Skeletal muscle satellite cell (primary cell): ENCODE data around the gene TMEM266.

Source experiments
- H3K27me3 ChIP-seq: 2 replicates; pipeline ENCODE4 v1.7.0; 2013; ENCODE audit warnings: low read length; ENCODE audit not compliant: control insufficient read depth, insufficient read depth
- H3K36me3 ChIP-seq: 2 replicates; pipeline ENCODE4 v1.7.0; 2013; ENCODE audit warnings: mild to moderate bottlenecking, control low read depth, low read length; ENCODE audit not compliant: insufficient read depth
- H3K4me1 ChIP-seq: 2 replicates; pipeline ENCODE4 v1.7.0; 2013; ENCODE audit warnings: low read length; ENCODE audit not compliant: control insufficient read depth, insufficient read depth
- H3K4me2 ChIP-seq: 2 replicates; pipeline ENCODE4 v1.7.0; 2013; ENCODE audit warnings: mild to moderate bottlenecking, low read length
- H3K4me3 ChIP-seq: 2 replicates; pipeline ENCODE4 v1.7.0; 2013; ENCODE audit warnings: low read length
- H3K9ac ChIP-seq: 2 replicates; pipeline ENCODE4 v1.7.0; 2013; ENCODE audit warnings: mild to moderate bottlenecking, low read depth, low read length, moderate library complexity
- H3K9me3 ChIP-seq: replicated peaks from 2 replicates; pipeline ENCODE4 v1.7.0; 2013; ENCODE audit warnings: mild to moderate bottlenecking, control low read depth, low read length

TMEM266 gene

DNA sequence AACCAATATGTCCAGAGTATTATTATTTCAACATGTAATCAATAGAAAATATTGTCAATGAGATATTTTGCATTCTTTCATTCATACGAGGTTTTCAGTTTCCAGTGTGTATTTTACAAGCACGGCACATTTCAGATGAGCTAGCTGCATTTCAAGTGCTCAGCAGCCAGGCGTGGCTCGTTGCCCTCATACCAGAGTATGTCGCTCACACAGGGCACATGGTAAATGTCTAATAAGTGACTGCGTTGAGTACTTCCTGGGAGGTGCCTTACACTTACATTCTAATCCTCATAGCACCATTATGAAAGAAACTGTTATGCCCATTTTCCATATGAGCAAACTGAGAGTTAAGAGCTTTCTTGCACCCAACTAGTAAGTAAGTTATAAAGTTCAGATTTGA, 47.4 kb downstream of the TMEM266 start:
- peaks cover 14% of the 10 kb centered on the region for H3K27me3 ChIP-seq
- no peaks in the 10 kb centered on the region for H3K36me3 ChIP-seq
- H3K4me2 ChIP-seq, result no peak overlapping the region
- no peak overlapping the region for H3K9ac ChIP-seq
- no peaks in the 10 kb centered on the region for H3K9me3 ChIP-seq
- no peak overlapping the region for H3K4me3 ChIP-seq
- H3K4me1 ChIP-seq, result no peaks in the 10 kb centered on the region

DNA sequence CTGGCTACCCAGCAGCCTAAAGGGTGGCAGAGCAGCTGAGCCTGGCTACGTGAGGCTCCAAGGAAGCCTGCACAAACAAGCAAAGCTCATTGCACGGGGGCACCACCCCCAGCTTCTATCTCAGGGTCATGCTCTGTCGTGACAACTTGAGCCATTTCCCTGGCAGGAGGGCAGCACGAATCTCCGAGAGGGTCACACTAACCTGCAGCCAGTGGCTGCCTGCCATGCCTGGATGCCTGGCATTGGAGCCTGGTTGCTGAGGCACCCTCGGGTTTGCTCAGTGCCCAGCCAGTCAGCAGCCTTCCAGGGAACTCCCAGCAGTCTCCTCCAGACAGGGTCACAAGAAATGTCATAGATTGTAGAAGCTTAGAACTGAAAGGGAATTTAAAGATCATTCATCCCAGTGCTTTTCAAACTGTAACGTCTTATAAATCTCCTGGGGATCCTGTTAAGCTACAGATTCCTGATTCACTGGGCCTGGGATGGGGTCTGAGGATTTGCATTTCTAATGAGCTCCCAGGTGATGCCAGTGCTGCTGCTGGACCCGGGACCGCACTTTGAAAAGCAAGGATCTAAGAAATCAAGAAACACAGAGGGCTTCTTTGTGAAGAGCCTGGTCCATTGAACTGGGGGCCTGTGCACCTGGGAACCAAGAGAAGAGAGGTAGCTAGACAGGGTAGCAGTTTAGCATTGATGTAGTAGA, 48.4 kb downstream of the TMEM266 start:
- peaks cover 14% of the 10 kb centered on the region for H3K27me3 ChIP-seq
- H3K4me3 ChIP-seq, result no peak overlapping the region
- H3K4me2 ChIP-seq, result no peak overlapping the region
- H3K9ac ChIP-seq, result no peak overlapping the region
- no peaks in the 10 kb centered on the region for H3K4me1 ChIP-seq
- no peaks in the 10 kb centered on the region for H3K36me3 ChIP-seq
- H3K9me3 ChIP-seq, result no peaks in the 10 kb centered on the region

DNA sequence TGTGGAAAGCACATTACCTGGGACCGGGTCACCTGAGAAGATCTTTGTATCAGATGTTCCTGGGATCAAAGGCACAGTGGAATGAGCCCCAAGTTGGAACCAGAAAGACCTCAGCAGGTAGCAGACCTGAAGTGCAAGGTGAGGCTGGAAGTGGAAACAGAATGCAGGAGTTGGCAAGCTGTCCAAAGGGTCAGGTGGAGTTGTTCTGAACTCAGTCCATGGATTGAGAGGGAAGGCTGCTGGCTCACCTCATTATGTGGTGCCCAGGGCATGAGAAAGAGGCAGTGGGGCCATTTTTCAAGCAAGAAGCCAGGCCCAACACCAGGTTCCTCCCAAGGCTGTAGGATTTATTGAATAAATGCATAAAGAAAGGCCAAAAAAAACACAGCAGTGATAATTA, 49.3 kb downstream of the TMEM266 start:
- no peaks in the 10 kb centered on the region for H3K36me3 ChIP-seq
- H3K4me3 ChIP-seq, result no peak overlapping the region
- H3K27me3 ChIP-seq, result peaks cover 14% of the 10 kb centered on the region
- H3K4me2 ChIP-seq, result no peak overlapping the region
- H3K4me1 ChIP-seq, result no peaks in the 10 kb centered on the region
- H3K9me3 ChIP-seq, result no peaks in the 10 kb centered on the region
- no peak overlapping the region for H3K9ac ChIP-seq

DNA sequence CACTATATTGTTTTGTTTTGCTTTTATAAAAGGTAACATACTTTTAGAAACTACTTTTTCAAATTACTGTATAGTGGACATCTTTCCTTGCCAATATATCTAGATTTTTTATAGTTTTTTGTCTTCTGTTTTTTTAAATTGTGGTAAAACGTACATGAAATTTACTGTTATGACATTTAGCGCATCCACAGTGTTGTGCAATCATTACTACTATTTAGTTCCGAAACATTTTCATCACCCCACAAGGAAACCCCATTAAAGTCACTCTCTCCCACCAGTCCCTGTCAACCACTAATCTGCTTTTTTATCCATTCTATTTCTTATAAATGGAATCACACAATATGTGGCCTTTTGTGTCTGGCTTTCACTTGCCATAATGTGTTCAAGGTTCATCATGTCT, 54.8 kb downstream of the TMEM266 start:
- H3K9me3 ChIP-seq, result no peaks in the 10 kb centered on the region
- peaks cover 23% of the 10 kb centered on the region for H3K27me3 ChIP-seq
- H3K4me3 ChIP-seq, result no peak overlapping the region
- H3K9ac ChIP-seq, result no peak overlapping the region
- no peaks in the 10 kb centered on the region for H3K4me1 ChIP-seq
- H3K4me2 ChIP-seq, result no peak overlapping the region
- no peaks in the 10 kb centered on the region for H3K36me3 ChIP-seq

DNA sequence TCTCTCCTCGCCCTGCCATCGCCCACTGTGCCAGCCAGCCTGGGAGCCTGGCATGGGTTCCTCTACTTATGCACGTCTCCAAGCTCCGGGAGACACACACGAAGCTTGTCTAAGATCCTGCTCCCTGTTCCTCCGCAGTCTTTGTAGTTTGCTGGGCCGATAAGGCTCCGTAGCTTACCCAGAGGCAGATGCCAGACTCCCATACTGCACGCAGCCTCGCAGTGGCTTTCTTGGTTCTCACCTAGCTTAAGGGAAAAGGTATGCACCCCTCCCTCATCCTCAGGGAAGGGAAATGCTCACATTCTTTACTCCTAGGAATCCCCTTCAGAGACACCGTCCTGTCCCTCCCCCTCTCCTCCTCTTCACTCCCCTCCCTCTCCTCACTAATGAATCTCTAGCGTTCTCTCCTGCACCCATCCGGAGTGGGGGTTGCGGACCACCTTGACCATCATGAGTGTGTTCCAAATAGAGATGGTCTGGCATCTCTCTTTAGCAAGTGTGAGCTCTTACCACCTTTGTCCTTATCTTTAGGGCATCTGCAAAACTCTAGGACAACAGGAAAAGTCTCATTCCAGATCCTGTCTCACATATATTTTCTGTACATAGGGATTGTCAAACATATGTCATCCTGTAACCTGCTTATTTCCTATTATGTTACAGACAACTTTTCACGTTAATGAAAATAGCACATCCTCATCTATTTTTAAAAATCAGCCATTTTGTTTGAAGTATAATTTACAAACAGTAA, 56.5 kb downstream of the TMEM266 start:
- no peaks in the 10 kb centered on the region for H3K4me1 ChIP-seq
- no peaks in the 10 kb centered on the region for H3K36me3 ChIP-seq
- no peaks in the 10 kb centered on the region for H3K9me3 ChIP-seq
- H3K4me2 ChIP-seq, result no peak overlapping the region
- peaks cover 23% of the 10 kb centered on the region for H3K27me3 ChIP-seq
- no peak overlapping the region for H3K9ac ChIP-seq
- H3K4me3 ChIP-seq, result no peak overlapping the region

DNA sequence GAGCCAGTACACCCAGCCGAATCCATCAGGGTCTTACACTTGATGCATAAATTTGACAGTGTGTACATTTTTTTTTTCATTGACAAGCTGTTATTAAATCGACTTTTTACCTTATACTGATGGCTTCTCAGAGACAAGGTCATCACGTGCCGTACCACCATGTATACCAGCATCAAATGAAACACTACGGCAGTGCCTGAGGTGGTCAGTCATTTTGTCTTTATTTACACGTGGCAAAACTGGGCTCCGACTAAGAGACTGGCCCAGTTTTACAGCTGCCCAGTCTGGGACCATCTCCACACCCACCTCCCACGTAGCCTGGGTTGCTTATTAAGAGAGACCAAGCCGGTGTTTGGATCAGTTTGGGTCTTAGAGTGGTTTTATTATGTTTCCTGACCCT, 57.4 kb downstream of the TMEM266 start:
- H3K4me2 ChIP-seq, result no peak overlapping the region
- H3K36me3 ChIP-seq, result no peaks in the 10 kb centered on the region
- no peaks in the 10 kb centered on the region for H3K9me3 ChIP-seq
- peaks cover 30% of the 10 kb centered on the region for H3K27me3 ChIP-seq
- no peak overlapping the region for H3K9ac ChIP-seq
- H3K4me1 ChIP-seq, result no peaks in the 10 kb centered on the region
- no peak overlapping the region for H3K4me3 ChIP-seq

DNA sequence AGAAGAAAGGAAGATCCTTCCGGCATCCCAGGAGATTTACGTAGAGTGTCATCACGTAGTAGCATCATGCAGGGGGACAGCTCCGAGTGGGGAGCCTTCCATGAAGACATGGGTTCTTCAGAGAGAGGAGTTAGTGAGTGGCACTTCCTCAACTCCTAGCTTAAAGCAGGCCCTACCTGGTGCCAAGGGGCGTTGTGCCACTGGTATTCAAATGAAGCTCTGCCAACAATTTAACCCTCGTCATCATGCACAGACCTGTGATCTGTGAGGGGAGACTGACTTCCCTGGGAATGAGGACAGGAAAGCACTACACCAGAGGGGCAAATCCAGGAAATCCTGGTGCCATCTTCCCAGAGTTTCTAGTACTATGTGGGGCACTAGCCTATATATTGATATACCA, 59.0 kb downstream of the TMEM266 start:
- Histone ChIP-seq H3K9me3 (no peaks in the 10 kb centered on the region), H3K4me1 (no peaks in the 10 kb centered on the region), H3K36me3 (no peaks in the 10 kb centered on the region), H3K9ac (no peak overlapping the region), H3K4me2 (no peak overlapping the region), H3K4me3 (no peak overlapping the region), H3K27me3 (peaks cover 42% of the 10 kb centered on the region)

DNA sequence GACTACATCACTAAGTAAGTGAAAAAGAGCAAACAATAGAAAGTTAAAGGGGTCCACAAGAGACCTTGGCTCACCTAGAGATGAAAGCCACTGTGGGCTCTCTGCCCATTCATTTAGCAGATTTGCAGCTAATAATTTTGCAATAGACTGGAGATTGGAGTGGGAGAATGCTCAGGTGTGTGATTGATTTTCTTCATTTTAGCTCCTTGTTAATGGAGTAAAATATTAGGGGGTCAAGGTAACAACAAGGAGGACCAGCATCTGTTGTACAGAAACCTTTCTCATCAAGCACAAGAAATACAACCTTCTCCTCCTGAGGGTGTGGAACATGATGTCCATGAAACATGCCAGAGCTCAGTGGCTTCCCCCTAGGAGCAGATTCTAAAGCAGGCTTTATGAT, 63.2 kb downstream of the TMEM266 start:
- no peak overlapping the region for H3K4me2 ChIP-seq
- no peaks in the 10 kb centered on the region for H3K4me1 ChIP-seq
- no peaks in the 10 kb centered on the region for H3K9me3 ChIP-seq
- H3K4me3 ChIP-seq, result no peak overlapping the region
- no peaks in the 10 kb centered on the region for H3K36me3 ChIP-seq
- no peak overlapping the region for H3K9ac ChIP-seq
- peaks cover 32% of the 10 kb centered on the region for H3K27me3 ChIP-seq

DNA sequence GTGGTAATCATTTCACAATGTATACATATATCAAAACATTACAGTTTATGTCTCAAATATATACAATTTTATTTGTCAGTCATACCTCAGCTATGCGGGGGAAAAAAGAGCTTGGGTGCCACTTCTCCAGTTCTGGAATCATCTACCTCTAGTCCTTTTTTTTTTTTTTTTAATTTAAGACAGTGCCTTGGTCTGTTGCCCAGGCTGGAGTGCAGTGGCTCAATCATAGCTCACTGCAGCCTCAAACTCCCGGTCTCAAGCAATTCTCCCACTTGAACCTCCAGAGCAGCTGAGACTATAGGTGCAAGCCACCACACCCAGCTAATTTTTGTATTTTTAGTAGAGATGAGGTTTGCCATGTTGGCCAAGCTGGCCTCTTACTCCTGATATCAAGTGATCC, 67.4 kb downstream of the TMEM266 start:
- H3K4me3 ChIP-seq, result no peak overlapping the region
- H3K4me2 ChIP-seq, result no peak overlapping the region
- H3K36me3 ChIP-seq, result no peaks in the 10 kb centered on the region
- H3K9ac ChIP-seq, result no peak overlapping the region
- no peaks in the 10 kb centered on the region for H3K4me1 ChIP-seq
- H3K9me3 ChIP-seq, result no peaks in the 10 kb centered on the region
- H3K27me3 ChIP-seq, result peaks cover 37% of the 10 kb centered on the region

DNA sequence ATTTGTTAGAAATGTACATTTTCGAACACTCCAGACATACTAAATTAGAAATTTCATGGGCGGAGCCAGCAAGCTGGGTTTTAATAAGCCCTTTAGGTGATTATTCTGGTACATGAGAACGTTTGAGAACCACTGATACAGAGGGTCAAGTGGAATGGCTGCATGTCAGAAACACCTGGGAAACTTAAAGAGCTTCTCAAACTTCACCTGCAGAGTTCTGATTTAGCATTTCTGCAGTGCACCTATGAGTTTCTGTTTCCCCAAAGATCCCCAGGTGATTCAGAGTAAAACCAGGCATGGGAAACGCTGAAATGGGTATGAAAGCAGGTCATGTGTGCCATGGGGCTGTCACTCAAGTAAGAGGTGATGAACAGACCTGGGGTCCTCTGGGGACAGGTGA, 68.1 kb downstream of the TMEM266 start:
- H3K36me3 ChIP-seq, result no peaks in the 10 kb centered on the region
- no peaks in the 10 kb centered on the region for H3K9me3 ChIP-seq
- peaks cover 31% of the 10 kb centered on the region for H3K27me3 ChIP-seq
- no peak overlapping the region for H3K4me2 ChIP-seq
- H3K4me1 ChIP-seq, result no peaks in the 10 kb centered on the region
- H3K4me3 ChIP-seq, result no peak overlapping the region
- H3K9ac ChIP-seq, result no peak overlapping the region

DNA sequence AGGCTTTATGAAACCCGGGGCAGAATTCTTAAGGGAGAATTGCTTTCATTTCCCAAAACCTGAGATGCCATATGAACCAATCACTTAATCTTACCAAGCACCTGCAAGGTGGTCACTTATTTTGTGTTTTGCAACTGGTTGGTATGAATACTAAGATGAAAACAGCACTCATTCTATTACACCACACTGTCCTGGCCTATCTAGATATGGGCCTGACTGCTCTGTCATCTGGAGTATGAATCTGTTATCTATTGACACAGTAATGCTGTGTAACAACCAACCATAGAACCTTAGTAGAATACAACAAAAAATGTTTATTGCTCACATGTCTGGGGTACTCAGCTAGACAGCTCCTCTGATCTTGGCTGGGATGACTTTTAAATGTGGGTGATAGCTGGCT, 74.8 kb downstream of the TMEM266 start:
- Histone ChIP-seq H3K36me3 (no peaks in the 10 kb centered on the region), H3K4me2 (no peak overlapping the region), H3K4me3 (no peak overlapping the region), H3K27me3 (peaks cover 50% of the 10 kb centered on the region), H3K4me1 (no peaks in the 10 kb centered on the region), H3K9ac (no peak overlapping the region), H3K9me3 (no peaks in the 10 kb centered on the region)

DNA sequence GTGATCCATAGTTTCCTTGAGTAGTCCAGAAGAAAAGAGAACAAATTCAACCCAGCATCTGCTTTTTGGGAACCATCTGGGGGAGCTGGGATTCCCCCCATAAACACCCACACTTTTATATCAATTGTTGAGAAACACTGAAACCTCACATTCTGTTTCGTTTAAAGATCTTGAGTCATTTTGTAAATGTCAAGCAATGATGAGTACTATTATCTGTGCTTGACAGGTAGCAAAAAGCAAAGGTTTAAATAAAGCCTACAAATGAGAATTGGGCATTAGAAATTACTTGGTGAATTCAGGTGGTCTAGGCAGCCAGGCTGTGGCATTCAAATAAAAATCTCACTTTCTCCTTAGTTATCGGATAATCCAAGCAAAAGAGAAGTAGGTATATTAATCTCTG, 75.7 kb downstream of the TMEM266 start:
- no peak overlapping the region for H3K4me3 ChIP-seq
- H3K9me3 ChIP-seq, result no peaks in the 10 kb centered on the region
- H3K4me2 ChIP-seq, result no peak overlapping the region

More for the DNA sequence above, 75.7 kb downstream of the TMEM266 start:
- Histone ChIP-seq H3K9ac (no peak overlapping the region), H3K4me1 (no peaks in the 10 kb centered on the region), H3K36me3 (no peaks in the 10 kb centered on the region), H3K27me3 (peaks cover 56% of the 10 kb centered on the region)
